HTR-8/SVneo (cell line): ENCODE measurements around the gene MYPOP.
"Not testable (repeated sequence)": the region's sequence is repeated elsewhere in the genome, so short reads cannot be mapped to it uniquely, and the experiment has no call there.

Source experiments
- DNase-seq: peaks from one replicate; pipeline ENCODE4 v3.0.0; 2011; ENCODE audit warnings: low spot score, mixed read lengths; ENCODE audit not compliant: insufficient read length
- FAIRE-seq: peaks from 2 replicates; lab custom pipeline; 2011; peaks lifted over from hg19 to GRCh38; lab: Jason Lieb, UNC

The MYPOP gene

GRCh38 chr19:45911291-45911690, 8.9 kb upstream of the MYPOP start:
- FAIRE-seq (no peak), DNase-seq (no peak)

- DNase-seq, result no peak
- no peak for FAIRE-seq
These were observed 6.5 kb upstream of the MYPOP start for GRCh38 chr19:45908956-45909355.

GRCh38 chr19:45906221-45906620, 3.8 kb upstream of the MYPOP start:
- FAIRE-seq, result no peak
- no peak for DNase-seq

GRCh38 chr19:45905011-45905410, 2.6 kb upstream of the MYPOP start:
- no peak for DNase-seq

GRCh38 chr19:45902651-45903625, 525 bp upstream of the MYPOP start:
- FAIRE-seq (peak; percentile 99), DNase-seq (peak; percentile 100)

More at GRCh38 chr19:45905011-45905410, 2.6 kb upstream of the MYPOP start:
- FAIRE-seq, result no peak

- DNase-seq (no peak), FAIRE-seq (no peak)
These were observed 941 bp downstream of the MYPOP start for GRCh38 chr19:45901432-45901911.

GRCh38 chr19:45900738-45901431, 1.5 kb downstream of the MYPOP start:
- DNase-seq (no peak), FAIRE-seq (no peak)

GRCh38 chr19:45899919-45900589, 2.4 kb downstream of the MYPOP start:
- FAIRE-seq, result no peak
- no peak for DNase-seq

GRCh38 chr19:45899253-45899652, 3.2 kb downstream of the MYPOP start:
- no peak for FAIRE-seq
- DNase-seq, result no peak

GRCh38 chr19:45897261-45897812, 5.1 kb downstream of the MYPOP start:
- no peak for FAIRE-seq
- DNase-seq, result no peak

GRCh38 chr19:45895983-45896599, 6.3 kb downstream of the MYPOP start:
- DNase-seq, FAIRE-seq: not testable (repeated sequence)

GRCh38 chr19:45895519-45895972, 6.9 kb downstream of the MYPOP start:
- DNase-seq (no peak), FAIRE-seq (no peak)

- DNase-seq (no peak), FAIRE-seq (no peak)
These were observed 11.5 kb downstream of the MYPOP start for GRCh38 chr19:45890877-45891276.

GRCh38 chr19:45889210-45889885, 13.1 kb downstream of the MYPOP start:
- FAIRE-seq (no peak), DNase-seq (no peak)

GRCh38 chr19:45887200-45887710, 15.2 kb downstream of the MYPOP start:
- FAIRE-seq (no peak), DNase-seq (no peak)

- DNase-seq, result peak; percentile 90
- peak; percentile 91 for FAIRE-seq
These were observed 15.8 kb downstream of the MYPOP start for GRCh38 chr19:45886427-45887199.

- DNase-seq (peak; percentile 94), FAIRE-seq (peak; percentile 95)
These were observed 16.6 kb downstream of the MYPOP start, which contains the start of gene IRF2BP1 for GRCh38 chr19:45885556-45886426. IRF2BP1 (minus strand) TSS chr19:45886141; CDS start chr19:45885774, 367 bp downstream.
